ENCODE data around the gene ITPA. TPM values are rescaled to one million over a fixed set of nuclear protein-coding genes. Genes with fewer than 3 reads are reported as not detected.

Gene ITPA
- polyA plus RNA-seq, 1 experiment, result 25.2 TPM

DNA sequence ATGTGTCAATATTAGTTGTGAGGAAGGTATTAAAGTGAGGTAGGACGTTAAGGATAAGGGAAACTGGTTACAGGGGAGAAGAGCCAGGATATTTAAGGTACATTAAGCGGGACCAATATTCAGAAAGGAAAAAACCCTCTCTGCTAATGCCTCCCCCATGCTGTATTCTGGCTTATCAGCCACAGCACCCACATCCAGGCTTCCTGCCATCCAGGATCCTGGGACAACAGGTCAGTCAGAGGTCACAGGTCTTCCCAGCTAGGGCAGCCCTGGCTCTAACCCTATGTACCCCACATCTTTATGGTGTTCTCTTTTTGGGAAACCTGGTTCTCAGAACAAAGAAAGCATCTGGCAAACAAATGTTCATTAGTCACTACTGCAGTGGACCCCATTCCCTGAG lies 10.1 kb upstream of the ITPA start:
- no peaks in the 10 kb centered on the region; the same call in 1 of the 2 replicates for H3K9me3 ChIP-seq (ENCODE audit: control insufficient read depth, insufficient read depth, low read length)
- POLR2A ChIA-PET, result interaction anchor here (0.6 kb wide), 1 partner anchor 184 kb away, joined by 4 read pairs; no protein-coding TSS in a partner anchor
- no peaks in the 10 kb centered on the region for H3K27me3 ChIP-seq (ENCODE audit: control insufficient read depth, insufficient read depth, low read length)
- TF ChIP-seq, protein P1, sequence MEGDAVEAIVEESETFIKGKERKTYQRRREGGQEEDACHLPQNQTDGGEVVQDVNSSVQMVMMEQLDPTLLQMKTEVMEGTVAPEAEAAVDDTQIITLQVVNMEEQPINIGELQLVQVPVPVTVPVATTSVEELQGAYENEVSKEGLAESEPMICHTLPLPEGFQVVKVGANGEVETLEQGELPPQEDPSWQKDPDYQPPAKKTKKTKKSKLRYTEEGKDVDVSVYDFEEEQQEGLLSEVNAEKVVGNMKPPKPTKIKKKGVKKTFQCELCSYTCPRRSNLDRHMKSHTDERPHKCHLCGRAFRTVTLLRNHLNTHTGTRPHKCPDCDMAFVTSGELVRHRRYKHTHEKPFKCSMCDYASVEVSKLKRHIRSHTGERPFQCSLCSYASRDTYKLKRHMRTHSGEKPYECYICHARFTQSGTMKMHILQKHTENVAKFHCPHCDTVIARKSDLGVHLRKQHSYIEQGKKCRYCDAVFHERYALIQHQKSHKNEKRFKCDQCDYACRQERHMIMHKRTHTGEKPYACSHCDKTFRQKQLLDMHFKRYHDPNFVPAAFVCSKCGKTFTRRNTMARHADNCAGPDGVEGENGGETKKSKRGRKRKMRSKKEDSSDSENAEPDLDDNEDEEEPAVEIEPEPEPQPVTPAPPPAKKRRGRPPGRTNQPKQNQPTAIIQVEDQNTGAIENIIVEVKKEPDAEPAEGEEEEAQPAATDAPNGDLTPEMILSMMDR (IDR thresholded peaks at IDR 0.05; ENCODE audit: low read depth, low read length), result no peak
- H3K27ac ChIP-seq (ENCODE audit: low read depth, low read length), result no peak overlapping the region
- DNase-seq (ENCODE audit: low read depth, low spot score), result no peak
- no peak overlapping the region for H3K4me3 ChIP-seq (ENCODE audit: low read depth, low read length)
- CTCF ChIA-PET, result no interaction called here

DNA sequence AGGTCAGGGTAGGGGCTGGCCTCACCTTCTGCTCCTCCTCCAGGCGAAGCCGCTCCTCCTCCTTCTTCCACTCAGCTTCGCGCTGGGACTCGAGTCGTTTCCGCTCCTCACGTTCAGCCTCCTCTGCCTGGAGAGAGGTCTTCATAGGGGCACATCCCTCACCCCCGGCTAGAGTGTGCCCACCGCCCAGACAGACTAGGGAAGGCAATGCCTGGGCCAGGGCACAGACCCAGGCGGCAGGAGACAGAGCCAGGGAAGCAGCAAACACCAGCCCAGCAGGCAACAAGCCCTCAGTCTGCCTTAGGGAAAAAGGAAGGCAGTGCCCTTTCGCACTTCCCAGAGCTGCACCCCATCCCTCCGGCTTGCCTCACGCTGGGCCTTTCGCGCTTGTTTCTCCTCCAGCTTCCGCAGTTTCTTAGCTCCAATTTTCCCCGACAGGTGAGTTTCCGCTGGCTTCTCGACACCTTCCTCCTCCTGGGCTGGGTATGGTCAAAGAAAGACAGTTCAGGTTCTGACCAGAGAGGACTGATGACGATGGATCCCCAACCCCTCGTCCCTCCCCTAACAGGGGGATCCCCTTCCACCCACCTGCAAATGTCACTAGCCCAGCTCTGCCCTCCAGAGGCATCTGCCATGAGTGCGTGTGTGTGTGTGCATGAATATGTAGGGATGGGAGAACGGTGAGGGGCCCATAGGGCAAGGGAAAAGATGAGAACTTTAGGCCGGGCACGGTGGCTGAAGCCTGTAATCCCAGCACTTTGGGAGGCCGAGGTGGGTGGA lies 9.1 kb upstream of the ITPA start:
- H3K27me3 ChIP-seq (ENCODE audit: control insufficient read depth, insufficient read depth, low read length), result no peaks in the 10 kb centered on the region
- TF ChIP-seq, protein P1 (IDR thresholded peaks at IDR 0.05; ENCODE audit: low read depth, low read length), result no peak
- POLR2A ChIA-PET, result interaction anchor here (0.6 kb wide), 1 partner anchor 185 kb away, joined by 4 read pairs; no protein-coding TSS in a partner anchor
- H3K27ac ChIP-seq (ENCODE audit: low read depth, low read length), result no peak overlapping the region
- CTCF ChIA-PET, result no interaction called here
- no peaks in the 10 kb centered on the region; the same call in 1 of the 2 replicates for H3K9me3 ChIP-seq (ENCODE audit: control insufficient read depth, insufficient read depth, low read length)
- H3K4me3 ChIP-seq (ENCODE audit: low read depth, low read length), result no peak overlapping the region
- DNase-seq (ENCODE audit: low read depth, low spot score), result no peak

DNA sequence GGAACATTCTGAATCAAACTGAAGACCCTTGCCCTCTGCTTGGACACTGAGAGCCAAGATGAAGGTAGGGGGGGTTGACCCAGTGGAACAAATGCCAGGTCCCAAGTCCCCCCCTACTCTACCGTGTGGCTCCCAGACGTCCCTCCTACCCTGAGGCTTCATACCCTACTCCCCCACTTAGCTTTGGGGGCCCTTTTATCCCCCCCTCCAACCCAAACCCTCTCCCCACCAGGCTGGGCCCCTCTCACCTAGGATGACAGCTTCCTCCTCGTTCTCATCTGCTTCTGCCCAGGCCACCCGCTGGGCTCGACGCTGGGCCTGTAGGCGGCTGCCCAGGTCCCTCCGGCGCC lies 6.4 kb upstream of the ITPA start:
- POLR2A ChIA-PET, result interaction anchor here (0.8 kb wide), 1 partner anchor 17 kb away, joined by 3 read pairs; no protein-coding TSS in a partner anchor

DNA sequence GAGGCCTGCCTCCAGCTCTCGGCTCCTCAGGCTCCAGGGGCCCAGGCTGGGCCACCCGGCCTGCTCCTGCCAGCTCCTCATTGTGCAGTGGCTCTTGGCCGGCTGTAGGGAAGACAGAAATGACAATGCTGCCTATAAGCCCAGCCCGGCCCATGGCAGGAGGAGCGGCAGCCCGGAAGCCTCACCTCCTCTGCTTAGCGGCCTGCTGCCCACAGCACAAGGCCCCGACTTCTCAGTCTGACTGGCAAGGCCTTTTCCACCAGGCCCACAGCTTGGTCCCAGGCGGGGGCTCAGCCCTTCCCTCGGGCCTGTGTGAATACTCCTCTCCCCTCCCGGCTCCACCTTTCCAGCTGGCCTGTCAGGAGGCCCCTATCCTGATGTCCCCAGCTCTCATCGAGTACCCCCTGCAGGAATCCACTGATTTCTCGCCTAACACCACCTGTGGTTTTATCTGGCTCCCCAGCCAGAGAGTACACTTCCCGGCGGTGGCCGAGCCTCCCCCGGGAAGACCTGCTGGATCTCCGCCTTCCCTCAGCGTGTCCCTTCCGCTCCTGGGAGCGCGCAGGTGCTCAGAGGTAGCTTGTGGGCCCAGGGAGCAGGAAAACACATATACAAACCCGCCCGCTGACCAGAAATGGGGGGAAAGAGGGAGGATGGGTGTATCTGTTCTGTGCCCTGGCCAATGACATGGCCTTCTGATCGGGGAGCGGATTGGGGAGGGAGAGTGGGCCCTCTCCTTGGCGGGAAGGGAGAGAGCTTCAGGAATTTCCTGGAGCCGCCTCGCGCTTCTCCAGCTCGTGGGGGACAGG lies 5.8 kb upstream of the ITPA start:
- H3K4me3 ChIP-seq (ENCODE audit: low read depth, low read length), result peak overlapping the region; percentile 97
- ChIA-PET POLR2A (interaction anchor here (0.8 kb wide), 1 partner anchor 17 kb away, joined by 3 read pairs; no protein-coding TSS in a partner anchor), CTCF (interaction anchor here (1.9 kb wide), 1 partner anchor 15 kb away, joined by 12 read pairs; no protein-coding TSS in a partner anchor)
- DNase-seq (ENCODE audit: low read depth, low spot score), result no peak
- TF ChIP-seq, protein P1 (IDR thresholded peaks at IDR 0.05; ENCODE audit: low read depth, low read length), result no peak
- H3K27ac ChIP-seq (ENCODE audit: low read depth, low read length), result no peak overlapping the region
- no peaks in the 10 kb centered on the region for H3K27me3 ChIP-seq (ENCODE audit: control insufficient read depth, insufficient read depth, low read length)
- H3K9me3 ChIP-seq (ENCODE audit: control insufficient read depth, insufficient read depth, low read length), result no peaks in the 10 kb centered on the region; the same call in 1 of the 2 replicates

More for the DNA sequence above, 6.4 kb upstream of the ITPA start:
- CTCF ChIA-PET, result interaction anchor here (1.9 kb wide), 1 partner anchor 15 kb away, joined by 12 read pairs; no protein-coding TSS in a partner anchor
- no peak for DNase-seq (ENCODE audit: low read depth, low spot score)
- TF ChIP-seq, protein P1 (IDR thresholded peaks at IDR 0.05; ENCODE audit: low read depth, low read length), result no peak
- no peaks in the 10 kb centered on the region for H3K27me3 ChIP-seq (ENCODE audit: control insufficient read depth, insufficient read depth, low read length)
- H3K9me3 ChIP-seq (ENCODE audit: control insufficient read depth, insufficient read depth, low read length), result no peaks in the 10 kb centered on the region; the same call in 1 of the 2 replicates
- H3K27ac ChIP-seq (ENCODE audit: low read depth, low read length), result no peak overlapping the region
- peak overlapping the region; percentile 97 for H3K4me3 ChIP-seq (ENCODE audit: low read depth, low read length)

Data from AG04450 (cell line).